IgD-negative memory B cell (primary cell): ENCODE data around the gene MED12. TPM values are rescaled to one million over a fixed set of nuclear protein-coding genes. Genes with fewer than 3 reads are reported as not detected.

Experiments used
- H3K27ac Mint-ChIP-seq, 3 donors: one replicate each; pipeline ENCODE4 v1.8.0; 2020 to 2022; ENCODE audit warnings: mild to moderate bottlenecking in 3 of 3, mixed read lengths in 3 of 3, moderate library complexity in 1 of 3
- H3K27me3 Mint-ChIP-seq: one replicate; pipeline ENCODE4 v1.8.0; 2021; ENCODE audit warnings: mixed read lengths
- H3K36me3 Mint-ChIP-seq: one replicate; pipeline ENCODE4 v1.8.0; 2020; ENCODE audit warnings: mild to moderate bottlenecking, mixed read lengths
- H3K4me1 Mint-ChIP-seq, 3 donors: one replicate each; pipeline ENCODE4 v1.8.0; 2020 to 2022; ENCODE audit warnings: mixed read lengths in 3 of 3, mild to moderate bottlenecking in 1 of 3
- H3K4me3 Mint-ChIP-seq, 4 donors: one replicate each; pipeline ENCODE4 v1.8.0; 2020 to 2022; ENCODE audit warnings: mild to moderate bottlenecking in 4 of 4, mixed read lengths in 4 of 4, moderate library complexity in 3 of 4
- H3K9me3 Mint-ChIP-seq, 3 donors: one replicate each; pipeline ENCODE4 v1.8.0; 2020 to 2021; ENCODE audit warnings: mixed read lengths in 3 of 3, mild to moderate bottlenecking in 1 of 3
- polyA plus RNA-seq: library from polyadenylated mRNA; unstranded; fragments of 300-500 nt; fragmentation: Illumina TruSeq; gene quantifications from one replicate; pipeline ENCODE4 v1.2.3, GENCODE V29; 2021

The MED12 gene
- polyA plus RNA-seq, 1 donor from 2014 or later: 13.1 TPM

- H3K9me3 Mint-ChIP-seq: no peaks in the 10 kb centered on the region
- peak overlapping the region in 1 of 4 donors; percentile 28 for H3K4me3 Mint-ChIP-seq
- H3K4me1 Mint-ChIP-seq: peaks cover 26 to 36% (median 31%) of the 10 kb centered on the region in 3 donors
- peak overlapping the region in 2 of 3 donors; percentile 80 to 95 for H3K27ac Mint-ChIP-seq
- no peaks in the 10 kb centered on the region for H3K36me3 Mint-ChIP-seq
- peaks cover 3% of the 10 kb centered on the region for H3K27me3 Mint-ChIP-seq
These were observed 17.6 kb upstream of the MED12 start for GRCh38 chrX:71100581-71101505.

GRCh38 chrX:71102292-71102691 lies 16.1 kb upstream of the MED12 start:
- Mint-ChIP-seq H3K27ac (peak overlapping the region; percentile 72 to 95 (median 80)), H3K27me3 (peaks cover 5% of the 10 kb centered on the region), H3K9me3 (no peaks in the 10 kb centered on the region), H3K4me3 (peak overlapping the region in 1 of 4 donors; percentile 36), H3K36me3 (peaks cover 3% of the 10 kb centered on the region), H3K4me1 (peaks cover 27 to 42% (median 29%) of the 10 kb centered on the region in 3 donors)

GRCh38 chrX:71103110-71103983 lies 15.0 kb upstream of the MED12 start:
- peaks cover 3% of the 10 kb centered on the region for H3K36me3 Mint-ChIP-seq
- peak overlapping the region; percentile 80 to 96 (median 94) for H3K27ac Mint-ChIP-seq
- H3K27me3 Mint-ChIP-seq: peaks cover 7% of the 10 kb centered on the region
- no peaks in the 10 kb centered on the region for H3K9me3 Mint-ChIP-seq
- peaks cover 26 to 44% (median 29%) of the 10 kb centered on the region in 3 donors for H3K4me1 Mint-ChIP-seq
- peak overlapping the region in 3 of 4 donors; percentile 51 to 82 (median 60) for H3K4me3 Mint-ChIP-seq

GRCh38 chrX:71105628-71106027 lies 12.8 kb upstream of the MED12 start:
- Mint-ChIP-seq H3K4me3 (peak overlapping the region in 3 of 4 donors; percentile 36 to 72 (median 60)), H3K27me3 (peaks cover 10% of the 10 kb centered on the region), H3K9me3 (no peaks in the 10 kb centered on the region), H3K27ac (peak overlapping the region; percentile 25 to 71 (median 59)), H3K4me1 (peaks cover 27 to 44% (median 33%) of the 10 kb centered on the region in 3 donors), H3K36me3 (peaks cover 6% of the 10 kb centered on the region)

GRCh38 chrX:71106427-71106826 lies 12.0 kb upstream of the MED12 start, which contains the start of gene CXorf65:
Gene CXorf65, minus strand, starts transcription at chrX:71106740. Its CDS starts 184 bp downstream, at chrX:71106556.
- Mint-ChIP-seq H3K4me1 (peaks cover 27 to 44% (median 32%) of the 10 kb centered on the region in 3 donors), H3K27me3 (peaks cover 10% of the 10 kb centered on the region), H3K9me3 (no peaks in the 10 kb centered on the region), H3K27ac (peak within 1 kb of the TSS; percentile 43 to 99 (median 86)), H3K36me3 (peaks cover 6% of the 10 kb centered on the region), H3K4me3 (peak within 1 kb of the TSS in 3 of 4 donors; percentile 72 to 83 (median 83))

- Mint-ChIP-seq H3K4me1 (peaks cover 28 to 44% (median 33%) of the 10 kb centered on the region in 3 donors), H3K4me3 (peak overlapping the region in 2 of 4 donors; percentile 63 to 83)
These were observed 11.2 kb upstream of the MED12 start for GRCh38 chrX:71107245-71107644.

GRCh38 chrX:71107762-71108360 lies 10.5 kb upstream of the MED12 start:
- Mint-ChIP-seq H3K27me3 (peaks cover 10% of the 10 kb centered on the region), H3K36me3 (peaks cover 6% of the 10 kb centered on the region), H3K27ac (peak overlapping the region; percentile 43 to 99 (median 86)), H3K9me3 (no peaks in the 10 kb centered on the region), H3K4me1 (peaks cover 29 to 45% (median 38%) of the 10 kb centered on the region in 3 donors), H3K4me3 (peak overlapping the region; percentile 13 to 84 (median 75))

More at GRCh38 chrX:71107245-71107644, 11.2 kb upstream of the MED12 start:
- H3K9me3 Mint-ChIP-seq: no peaks in the 10 kb centered on the region
- peak overlapping the region; percentile 43 to 99 (median 86) for H3K27ac Mint-ChIP-seq
- H3K27me3 Mint-ChIP-seq: peaks cover 10% of the 10 kb centered on the region
- peaks cover 6% of the 10 kb centered on the region for H3K36me3 Mint-ChIP-seq

GRCh38 chrX:71109051-71109450 lies 9.3 kb upstream of the MED12 start:
- peaks cover 6% of the 10 kb centered on the region for H3K36me3 Mint-ChIP-seq

GRCh38 chrX:71111141-71111843 lies 7.1 kb upstream of the MED12 start, which contains the start of gene IL2RG:
Gene IL2RG, minus strand, starts transcription at chrX:71111577. Its CDS starts 38 bp downstream, at chrX:71111539.
- peak within 1 kb of the TSS; percentile 99 to 100 (median 99) for H3K27ac Mint-ChIP-seq
- peaks cover 12 to 30% (median 24%) of the 10 kb centered on the region in 3 donors for H3K4me1 Mint-ChIP-seq
- no peaks in the 10 kb centered on the region for H3K9me3 Mint-ChIP-seq
- H3K27me3 Mint-ChIP-seq: peaks cover 7% of the 10 kb centered on the region
- H3K36me3 Mint-ChIP-seq: peaks cover 8% of the 10 kb centered on the region
- peak within 1 kb of the TSS; percentile 92 to 98 (median 96) for H3K4me3 Mint-ChIP-seq

More at GRCh38 chrX:71109051-71109450, 9.3 kb upstream of the MED12 start:
- Mint-ChIP-seq H3K4me1 (peaks cover 23 to 42% (median 32%) of the 10 kb centered on the region in 3 donors), H3K9me3 (no peaks in the 10 kb centered on the region), H3K4me3 (peak overlapping the region; percentile 83 to 98 (median 90)), H3K27ac (peak overlapping the region; percentile 60 to 99 (median 99)), H3K27me3 (peaks cover 7% of the 10 kb centered on the region)

- Mint-ChIP-seq H3K27me3 (peaks cover 7% of the 10 kb centered on the region), H3K4me3 (peak overlapping the region; percentile 92 to 98 (median 96)), H3K4me1 (peaks cover 12 to 27% (median 24%) of the 10 kb centered on the region in 3 donors), H3K27ac (peak overlapping the region; percentile 99 to 100 (median 99)), H3K36me3 (peaks cover 5% of the 10 kb centered on the region), H3K9me3 (no peaks in the 10 kb centered on the region)
These were observed 6.4 kb upstream of the MED12 start for GRCh38 chrX:71111921-71112431.

- peaks cover 5 to 11% (median 7%) of the 10 kb centered on the region in 3 donors for H3K4me1 Mint-ChIP-seq
- H3K9me3 Mint-ChIP-seq: no peaks in the 10 kb centered on the region
- H3K36me3 Mint-ChIP-seq: peaks cover 2% of the 10 kb centered on the region
- peak overlapping the region in 1 of 4 donors; percentile 23 for H3K4me3 Mint-ChIP-seq
- peak overlapping the region in 2 of 3 donors; percentile 27 to 98 for H3K27ac Mint-ChIP-seq
- H3K27me3 Mint-ChIP-seq: peaks cover 1% of the 10 kb centered on the region
These were observed 1.0 kb upstream of the MED12 start for GRCh38 chrX:71117358-71117757.

- H3K27me3 Mint-ChIP-seq: peaks cover 1% of the 10 kb centered on the region
- H3K36me3 Mint-ChIP-seq: peaks cover 4% of the 10 kb centered on the region
- H3K27ac Mint-ChIP-seq: peak overlapping the region; percentile 53 to 98 (median 96)
These were observed 664 bp downstream of the MED12 start for GRCh38 chrX:71118985-71119535.

More at GRCh38 chrX:71118985-71119535, 664 bp downstream of the MED12 start:
- no peaks in the 10 kb centered on the region for H3K9me3 Mint-ChIP-seq
- peak overlapping the region; percentile 85 to 96 (median 94) for H3K4me3 Mint-ChIP-seq
- H3K4me1 Mint-ChIP-seq: peaks cover 0 to 5% (median 4%) of the 10 kb centered on the region in 3 donors
